AG09319 (cell line): ENCODE results near the gene LRRTM3.

Source experiments
- DNase-seq: peaks from one replicate; pipeline ENCODE4 v3.0.0-alpha.2; 2010; ENCODE audit warnings: low read depth; ENCODE audit errors: extremely low read depth
- CTCF ChIP-seq: IDR thresholded peaks from 2 replicates; pipeline ENCODE4 v1.5.1; 2011; ENCODE audit warnings: low read depth, mild to moderate bottlenecking, inconsistent platforms, low read length, moderate library complexity

LRRTM3 gene

GRCh38 chr10:66888237-66888636 lies 37.6 kb upstream of the LRRTM3 start:
- DNase-seq = no peak
- no peak for TF ChIP-seq CTCF

- no peak for TF ChIP-seq CTCF
- no peak for DNase-seq
These were observed 33.0 kb upstream of the LRRTM3 start for GRCh38 chr10:66892871-66893270.

- no peak for DNase-seq
- TF ChIP-seq CTCF = no peak
These were observed 15.2 kb upstream of the LRRTM3 start for GRCh38 chr10:66910671-66911070.

GRCh38 chr10:66916030-66916429 lies 9.8 kb upstream of the LRRTM3 start:
- no peak for TF ChIP-seq CTCF
- DNase-seq = no peak

GRCh38 chr10:66917104-66917503 lies 8.7 kb upstream of the LRRTM3 start:
- no peak for TF ChIP-seq CTCF
- no peak for DNase-seq

GRCh38 chr10:66919248-66919647 lies 6.6 kb upstream of the LRRTM3 start:
- TF ChIP-seq CTCF = no peak
- no peak for DNase-seq

- DNase-seq = no peak
- no peak for TF ChIP-seq CTCF
These were observed 1.0 kb upstream of the LRRTM3 start for GRCh38 chr10:66924674-66925345.
